ENCODE measurements around the gene UNC50.
"Not testable (repeated sequence)": the region's sequence is repeated elsewhere in the genome, so short reads cannot be mapped to it uniquely, and the experiment has no call there.

The UNC50 gene

GRCh38 chr2:98592565-98592964 lies 15.8 kb upstream of the UNC50 start:
- no peak for DNase-seq
- Histone ChIP-seq H3K27ac (no peak overlapping the region), H3K36me3 (no peaks in the 10 kb centered on the region), H3K9me3 (ENCODE audit: severe bottlenecking) (peaks cover 6% of the 10 kb centered on the region), H3K27me3 (ENCODE audit: insufficient read depth, low read depth, severe bottlenecking) (no peaks in the 10 kb centered on the region), H3K4me3 (ENCODE audit: low read depth, low read length) (no peak overlapping the region)
- TF ChIP-seq CTCF (IDR thresholded peaks at IDR 0.05; ENCODE audit: low read depth, low read length) = no peak

- H3K36me3 ChIP-seq; H3K4me3 ChIP-seq (ENCODE audit: low read depth, low read length); H3K9me3 ChIP-seq (ENCODE audit: severe bottlenecking); DNase-seq; H3K27ac ChIP-seq; H3K27me3 ChIP-seq (ENCODE audit: insufficient read depth, low read depth, severe bottlenecking): not testable (repeated sequence)
Observed at GRCh38 chr2:98594665-98595064, 13.7 kb upstream of the UNC50 start.

GRCh38 chr2:98598781-98599428 lies 9.5 kb upstream of the UNC50 start:
- no peak for DNase-seq
- peaks cover 36% of the 10 kb centered on the region for H3K36me3 ChIP-seq
- TF ChIP-seq CTCF (IDR thresholded peaks at IDR 0.05; ENCODE audit: low read depth, low read length) = no peak
- H3K4me3 ChIP-seq (ENCODE audit: low read depth, low read length) = no peak overlapping the region
- H3K27ac ChIP-seq = no peak overlapping the region
- H3K27me3 ChIP-seq (ENCODE audit: insufficient read depth, low read depth, severe bottlenecking) = no peaks in the 10 kb centered on the region
- H3K9me3 ChIP-seq (ENCODE audit: severe bottlenecking) = peaks cover 6% of the 10 kb centered on the region

GRCh38 chr2:98601532-98602132 lies 6.8 kb upstream of the UNC50 start:
- H3K4me3 ChIP-seq (ENCODE audit: low read depth, low read length) = no peak overlapping the region
- peak; percentile 85 for TF ChIP-seq CTCF (IDR thresholded peaks at IDR 0.05; ENCODE audit: low read depth, low read length)
- peak; percentile 53 for DNase-seq
- H3K27me3 ChIP-seq (ENCODE audit: insufficient read depth, low read depth, severe bottlenecking) = no peaks in the 10 kb centered on the region
- peaks cover 36% of the 10 kb centered on the region for H3K36me3 ChIP-seq
- no peak overlapping the region for H3K27ac ChIP-seq
- H3K9me3 ChIP-seq (ENCODE audit: severe bottlenecking) = no peaks in the 10 kb centered on the region

GRCh38 chr2:98604547-98604946 lies 3.8 kb upstream of the UNC50 start:
- no peak for DNase-seq
- H3K27ac ChIP-seq = no peak overlapping the region
- H3K9me3 ChIP-seq (ENCODE audit: severe bottlenecking) = no peaks in the 10 kb centered on the region
- H3K36me3 ChIP-seq = peaks cover 29% of the 10 kb centered on the region
- H3K27me3 ChIP-seq (ENCODE audit: insufficient read depth, low read depth, severe bottlenecking) = no peaks in the 10 kb centered on the region
- no peak for TF ChIP-seq CTCF (IDR thresholded peaks at IDR 0.05; ENCODE audit: low read depth, low read length)
- H3K4me3 ChIP-seq (ENCODE audit: low read depth, low read length) = no peak overlapping the region

GRCh38 chr2:98605076-98605475 lies 3.3 kb upstream of the UNC50 start:
- no peak overlapping the region for H3K27ac ChIP-seq
- no peaks in the 10 kb centered on the region for H3K9me3 ChIP-seq (ENCODE audit: severe bottlenecking)
- no peaks in the 10 kb centered on the region for H3K27me3 ChIP-seq (ENCODE audit: insufficient read depth, low read depth, severe bottlenecking)
- DNase-seq = no peak
- H3K36me3 ChIP-seq = peaks cover 27% of the 10 kb centered on the region
- no peak for TF ChIP-seq CTCF (IDR thresholded peaks at IDR 0.05; ENCODE audit: low read depth, low read length)
- H3K4me3 ChIP-seq (ENCODE audit: low read depth, low read length) = no peak overlapping the region

Data from WERI-Rb-1 (cell line).